Fibroblast of lung (primary cell): ENCODE data around the gene SEPTIN8. TPM values are rescaled to one million over a fixed set of nuclear protein-coding genes. Genes with fewer than 3 reads are reported as not detected.

Experiments used
- DNase-seq, 2 donors: peaks; one replicate each; pipeline versions ENCODE4 v3.0.0 to v3.0.0-alpha.2; 2010; ENCODE audit warnings: low read depth in 2 of 2
- H2AFZ ChIP-seq: 2 replicates; pipeline ENCODE4 v1.5.1; 2012; ENCODE audit warnings: low read length, control low read depth, inconsistent platforms
- H3K27ac ChIP-seq: 2 replicates; pipeline ENCODE4 v1.5.1; 2011; ENCODE audit warnings: low read length, control low read depth; ENCODE audit not compliant: insufficient read depth
- H3K27me3 ChIP-seq: 2 replicates; pipeline ENCODE4 v1.5.1; 2011; ENCODE audit warnings: mild to moderate bottlenecking, low read length; ENCODE audit not compliant: control insufficient read depth, insufficient read depth
- H3K36me3 ChIP-seq: 2 replicates; pipeline ENCODE4 v1.5.1; 2011; ENCODE audit warnings: low read length; ENCODE audit not compliant: control insufficient read depth, insufficient read depth
- H3K4me1 ChIP-seq: 2 replicates; pipeline ENCODE4 v1.5.1; 2011; ENCODE audit warnings: low read length; ENCODE audit not compliant: control insufficient read depth, insufficient read depth; ENCODE audit errors: extremely low read depth
- H3K4me2 ChIP-seq: 2 replicates; pipeline ENCODE4 v1.5.1; 2011; ENCODE audit warnings: low read length, control low read depth; ENCODE audit not compliant: insufficient read depth; ENCODE audit errors: extremely low read depth
- H3K4me3 ChIP-seq, 4 experiments: fragments of 200-600 bp in 1 of 4; sonication (generic) in 1 of 4; replicated peaks in 1 of 4; 2 replicates each; pipeline ENCODE4 v1.5.1; 2011 to 2016; ENCODE audit warnings: low read length in 4 of 4, low read depth in 3 of 4, mild to moderate bottlenecking in 3 of 4, control low read depth in 2 of 4, inconsistent platforms in 1 of 4, mixed read lengths in 1 of 4; ENCODE audit not compliant: insufficient read depth in 1 of 4; ENCODE audit errors: control extremely low read depth in 1 of 4
- H3K79me2 ChIP-seq: 2 replicates; pipeline ENCODE4 v1.5.1; 2012; ENCODE audit warnings: mild to moderate bottlenecking, low read length, inconsistent platforms; ENCODE audit not compliant: control insufficient read depth, insufficient read depth
- H3K9ac ChIP-seq: 2 replicates; pipeline ENCODE4 v1.5.1; 2011; ENCODE audit warnings: mild to moderate bottlenecking, low read length, control low read depth; ENCODE audit not compliant: insufficient read depth
- H3K9me3 ChIP-seq: 2 replicates; pipeline ENCODE4 v1.5.1; 2012; ENCODE audit warnings: low read depth, low read length; ENCODE audit not compliant: control insufficient read depth, insufficient read depth
- H4K20me1 ChIP-seq: 2 replicates; pipeline ENCODE4 v1.5.1; 2011; ENCODE audit warnings: low read length; ENCODE audit not compliant: control insufficient read depth, insufficient read depth; ENCODE audit errors: extremely low read depth
- CTCF ChIP-seq, 2 donors: IDR thresholded peaks in 1 of 2; conservative IDR thresholded peaks in 1 of 2; 1 replicate in 1 of 2; 2 replicates in 1 of 2; pipeline ENCODE4 v1.5.1; 2011 to 2012; ENCODE audit warnings: low read length in 2 of 2, control low read depth in 1 of 2, inconsistent platforms in 1 of 2, low read depth in 1 of 2, mild to moderate bottlenecking in 1 of 2
- EZH2 ChIP-seq: IDR thresholded peaks from 2 replicates; pipeline ENCODE4 v1.5.1; 2012; ENCODE audit warnings: low read length, control low read depth, mild to moderate bottlenecking; ENCODE audit errors: missing control alignments
- polyA plus RNA-seq, 2 donors: library from polyadenylated mRNA; depleted of rRNA in 1 of 2; stranded (reverse) in 1 of 2; unstranded in 1 of 2; fragments of >200 nt; gene quantifications; 2 replicates each; pipeline ENCODE4 v1.2.1, GENCODE V29; 2011 to 2012; ENCODE audit warnings: missing spikeins in 1 of 2
- total RNA-seq: library from RNA; depleted of rRNA; stranded (reverse); fragments of >200 nt; gene quantifications from 2 replicates; pipeline ENCODE4 v1.2.1, GENCODE V29; 2014

The SEPTIN8 gene
- total and polyA plus RNA-seq, 2 donors (not counting 1 experiment from before 2014, with no cell fraction given) = 62.1 to 64.2 TPM

- Histone ChIP-seq H4K20me1 (no peaks in the 10 kb centered on the region), H3K27ac (no peak overlapping the region), H3K9me3 (no peaks in the 10 kb centered on the region), H2AFZ (no peak overlapping the region), H3K4me1 (peaks cover 7% of the 10 kb centered on the region), H3K4me2 (no peak overlapping the region), H3K27me3 (no peaks in the 10 kb centered on the region), H3K79me2 (no peaks in the 10 kb centered on the region), H3K9ac (no peak overlapping the region), H3K36me3 (peaks cover 6% of the 10 kb centered on the region), H3K4me3 (no peak overlapping the region)
- peak in 1 of 2 donors; percentile 59 for DNase-seq
- TF ChIP-seq EZH2 (no peak), CTCF (conservative IDR thresholded peaks at IDR 0.05 in 1 of 2, IDR thresholded peaks at IDR 0.05 in 1 of 2; ENCODE audit: low read depth in 1 of 2, low read length in 2 of 2) (peak; percentile 33 to 43)
These were observed 22.1 kb downstream of the SEPTIN8 start for GRCh38 chr5:132754947-132755346.

- Histone ChIP-seq H3K27ac (no peak overlapping the region), H3K36me3 (peaks cover 2% of the 10 kb centered on the region), H3K4me1 (peaks cover 7% of the 10 kb centered on the region), H2AFZ (no peak overlapping the region), H3K4me2 (no peak overlapping the region), H4K20me1 (no peaks in the 10 kb centered on the region), H3K9ac (no peak overlapping the region), H3K9me3 (no peaks in the 10 kb centered on the region), H3K79me2 (no peaks in the 10 kb centered on the region), H3K27me3 (peaks cover 2% of the 10 kb centered on the region), H3K4me3 (no peak overlapping the region)
- no peak for DNase-seq
- TF ChIP-seq CTCF (conservative IDR thresholded peaks at IDR 0.05 in 1 of 2, IDR thresholded peaks at IDR 0.05 in 1 of 2; ENCODE audit: low read depth in 1 of 2, low read length in 2 of 2) = no peak
- TF ChIP-seq EZH2 = no peak
These were observed 22.9 kb downstream of the SEPTIN8 start for GRCh38 chr5:132754111-132754510.

- DNase-seq = no peak
- Histone ChIP-seq H3K79me2 (no peaks in the 10 kb centered on the region), H3K4me2 (no peak overlapping the region), H3K4me1 (peaks cover 7% of the 10 kb centered on the region), H3K36me3 (no peaks in the 10 kb centered on the region), H3K4me3 (no peak overlapping the region), H4K20me1 (no peaks in the 10 kb centered on the region), H3K9ac (no peak overlapping the region), H3K27me3 (peaks cover 6% of the 10 kb centered on the region), H2AFZ (no peak overlapping the region), H3K9me3 (no peaks in the 10 kb centered on the region), H3K27ac (no peak overlapping the region)
- TF ChIP-seq EZH2 (no peak), CTCF (conservative IDR thresholded peaks at IDR 0.05 in 1 of 2, IDR thresholded peaks at IDR 0.05 in 1 of 2; ENCODE audit: low read depth in 1 of 2, low read length in 2 of 2) (peak; percentile 4 to 18)
These were observed 23.7 kb downstream of the SEPTIN8 start for GRCh38 chr5:132753135-132753987.
